Islet precursor cell (in vitro differentiated cells): ENCODE data around the gene DHRS4L2.
A peak's percentile ranks its signal among the peaks of the same experiment; 100 is the strongest.
"Not testable (repeated sequence)": the region's sequence is repeated elsewhere in the genome, so short reads cannot be mapped to it uniquely, and the experiment has no call there.

ENCODE experiments used
- DNase-seq: peaks from one replicate; pipeline ENCODE4 v3.0.0-alpha.2; 2018

The DHRS4L2 gene

GRCh38 chr14:23988607-23989363 lies at the start of gene DHRS4L2:
DHRS4L2 (plus strand) TSS chr14:23988929; CDS start chr14:23988948, 19 bp downstream.
- DNase-seq = peak; percentile 94

GRCh38 chr14:23939607-23940326 lies 49.0 kb upstream of the DHRS4L2 start:
- DNase-seq = no peak

GRCh38 chr14:23941230-23941629 lies 47.5 kb upstream of the DHRS4L2 start:
- no peak for DNase-seq

- DNase-seq = no peak
Observed at GRCh38 chr14:23941669-23942068, 47.1 kb upstream of the DHRS4L2 start.

GRCh38 chr14:23942587-23942986 lies 46.1 kb upstream of the DHRS4L2 start:
- DNase-seq = no peak

- DNase-seq = not testable (repeated sequence)
Observed at GRCh38 chr14:23949069-23949468, 39.7 kb upstream of the DHRS4L2 start.

GRCh38 chr14:23950411-23951135 lies 38.2 kb upstream of the DHRS4L2 start:
- DNase-seq = no peak

- not testable (repeated sequence) for DNase-seq
Observed at GRCh38 chr14:23951136-23951466, 37.6 kb upstream of the DHRS4L2 start.

- DNase-seq = no peak
Observed at GRCh38 chr14:23951590-23952201, 37.0 kb upstream of the DHRS4L2 start.

- DNase-seq = not testable (repeated sequence)
Observed at GRCh38 chr14:23953116-23953463, 35.6 kb upstream of the DHRS4L2 start.

- DNase-seq = peak; percentile 91
Observed at GRCh38 chr14:23953464-23954278, 35.1 kb upstream of the DHRS4L2 start, which contains the start of gene DHRS4. DHRS4 (plus strand) TSS chr14:23953770; CDS start chr14:23953789, 19 bp downstream.

GRCh38 chr14:23954279-23954614 lies 34.5 kb upstream of the DHRS4L2 start:
- DNase-seq = not testable (repeated sequence)

- not testable (repeated sequence) for DNase-seq
Observed at GRCh38 chr14:23954965-23955364, 33.8 kb upstream of the DHRS4L2 start.

- not testable (repeated sequence) for DNase-seq
Observed at GRCh38 chr14:23955811-23956210, 32.9 kb upstream of the DHRS4L2 start.

GRCh38 chr14:23957913-23958569 lies 30.7 kb upstream of the DHRS4L2 start:
- not testable (repeated sequence) for DNase-seq

GRCh38 chr14:23960899-23961298 lies 27.8 kb upstream of the DHRS4L2 start:
- not testable (repeated sequence) for DNase-seq

GRCh38 chr14:23961704-23962103 lies 27.0 kb upstream of the DHRS4L2 start:
- not testable (repeated sequence) for DNase-seq

- not testable (repeated sequence) for DNase-seq
Observed at GRCh38 chr14:23969130-23969480, 19.6 kb upstream of the DHRS4L2 start.

GRCh38 chr14:23969481-23970282 lies 19.0 kb upstream of the DHRS4L2 start:
- peak; percentile 62 for DNase-seq

- not testable (repeated sequence) for DNase-seq
Observed at GRCh38 chr14:23970283-23970659, 18.5 kb upstream of the DHRS4L2 start.

- not testable (repeated sequence) for DNase-seq
Observed at GRCh38 chr14:23973178-23973577, 15.6 kb upstream of the DHRS4L2 start.
